Activated T-helper 2 cell treated with anti-CD3 and anti-CD28 coated beads, Interferon-gamma antibody, Interleukin-2, Interleukin-4, amounts not matched to agents 10 μg/mL and 5 μg/mL and 100 μg/mL, durations not matched to agents 14 hours and 24 hours and 36 hours (primary cell): ENCODE data around the gene HS3ST3A1. TPM values are rescaled to one million over a fixed set of nuclear protein-coding genes. Genes with fewer than 3 reads are reported as not detected.
A peak's percentile ranks its signal among the peaks of the same experiment; 100 is the strongest.

Experiments used
- DNase-seq: peaks from one replicate; pipeline ENCODE4 v3.0.0; 2021; ENCODE audit warnings: low spot score
- H3K27ac Mint-ChIP-seq: one replicate; pipeline ENCODE4 v1.8.0; 2021; ENCODE audit warnings: mixed read lengths
- H3K27me3 Mint-ChIP-seq: one replicate; pipeline ENCODE4 v1.8.0; 2021; ENCODE audit warnings: low read depth, mixed read lengths
- H3K36me3 Mint-ChIP-seq: one replicate; pipeline ENCODE4 v1.8.0; 2021; ENCODE audit warnings: low read depth, mixed read lengths
- H3K4me1 Mint-ChIP-seq: one replicate; pipeline ENCODE4 v1.8.0; 2021; ENCODE audit warnings: low read depth, mixed read lengths
- H3K4me3 Mint-ChIP-seq: one replicate; pipeline ENCODE4 v1.8.0; 2021; ENCODE audit warnings: low read depth, mild to moderate bottlenecking, moderate library complexity, mixed read lengths
- H3K9me3 Mint-ChIP-seq: one replicate; pipeline ENCODE4 v1.8.0; 2021; ENCODE audit warnings: mixed read lengths
- intact Hi-C: fragments of 100-400 bp; cut with micrococcal nuclease; formaldehyde crosslinking; loops from one replicate; pipeline ENCODE4 v1.15.1; 2023
- total RNA-seq: library from RNA; stranded (reverse); gene quantifications from 2 replicates; pipeline ENCODE4 v1.2.3, GENCODE V29; 2022

HS3ST3A1 gene
- 1.2 and 2.2 TPM in 2 replicates for total RNA-seq

- H3K27ac Mint-ChIP-seq, result no peak within 1 kb of the TSS
- intact Hi-C loops, result no loop called here
- H3K4me1 Mint-ChIP-seq, result peaks cover 4% of the 10 kb centered on the region
- no peak for DNase-seq
- peak within 1 kb of the TSS; percentile 66 for H3K4me3 Mint-ChIP-seq
- H3K36me3 Mint-ChIP-seq, result no peaks in the 10 kb centered on the region
- peaks cover 58% of the 10 kb centered on the region for H3K27me3 Mint-ChIP-seq
- no peaks in the 10 kb centered on the region for H3K9me3 Mint-ChIP-seq
Observed at GRCh38 chr17:13601776-13602551, at the start of gene HS3ST3A1. Gene HS3ST3A1 (minus strand): TSS chr17:13601929. CDS start chr17:13601129, 800 bp downstream.

- Mint-ChIP-seq H3K27me3 (no peaks in the 10 kb centered on the region), H3K4me1 (no peaks in the 10 kb centered on the region), H3K4me3 (no peak overlapping the region), H3K9me3 (no peaks in the 10 kb centered on the region), H3K36me3 (no peaks in the 10 kb centered on the region), H3K27ac (no peak overlapping the region)
- DNase-seq, result no peak
- intact Hi-C loops, result no loop called here
Observed at GRCh38 chr17:13650096-13650675, 48.5 kb upstream of the HS3ST3A1 start.

GRCh38 chr17:13647543-13648021 is 45.9 kb upstream of the HS3ST3A1 start:
- DNase-seq, result no peak
- Mint-ChIP-seq H3K27ac (no peak overlapping the region), H3K4me1 (no peaks in the 10 kb centered on the region), H3K27me3 (no peaks in the 10 kb centered on the region), H3K36me3 (no peaks in the 10 kb centered on the region), H3K4me3 (no peak overlapping the region), H3K9me3 (no peaks in the 10 kb centered on the region)
- intact Hi-C loops, result no loop called here

DNA sequence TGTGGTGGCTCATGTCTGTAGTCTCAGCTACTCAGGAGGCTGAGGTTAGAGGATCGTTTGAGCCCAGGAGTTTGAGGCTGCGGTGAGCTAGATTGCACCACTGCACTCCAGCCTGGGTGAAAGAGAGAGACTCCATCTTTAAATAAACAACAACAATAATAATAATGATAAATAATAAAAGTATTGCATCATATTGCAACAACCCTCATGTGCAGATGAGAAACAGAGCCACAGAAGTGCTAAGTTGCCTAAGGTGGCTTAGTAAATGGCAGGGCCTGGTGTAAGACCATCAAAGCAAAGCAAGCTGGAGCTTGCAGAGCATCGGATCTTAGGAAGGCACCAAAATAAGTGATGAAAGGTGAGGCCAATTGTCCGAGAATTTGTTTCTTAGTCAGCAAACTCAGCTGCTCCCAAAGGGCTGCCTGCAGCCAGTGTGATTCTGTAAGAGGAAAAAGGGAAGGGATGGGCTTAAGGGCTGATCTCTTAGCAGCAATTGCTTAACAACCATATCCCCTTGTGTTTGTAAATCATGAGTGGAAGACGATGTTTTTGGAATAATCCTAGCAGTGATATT is 45.3 kb upstream of the HS3ST3A1 start:
- Mint-ChIP-seq H3K27me3 (no peaks in the 10 kb centered on the region), H3K4me3 (no peak overlapping the region), H3K36me3 (no peaks in the 10 kb centered on the region), H3K9me3 (no peaks in the 10 kb centered on the region), H3K4me1 (no peaks in the 10 kb centered on the region), H3K27ac (no peak overlapping the region)
- intact Hi-C loops, result no loop called here
- no peak for DNase-seq

GRCh38 chr17:13646411-13646810 is 44.7 kb upstream of the HS3ST3A1 start:
- intact Hi-C loops, result no loop called here
- Mint-ChIP-seq H3K4me1 (no peaks in the 10 kb centered on the region), H3K27me3 (no peaks in the 10 kb centered on the region), H3K4me3 (no peak overlapping the region), H3K36me3 (no peaks in the 10 kb centered on the region), H3K27ac (no peak overlapping the region), H3K9me3 (no peaks in the 10 kb centered on the region)
- no peak for DNase-seq

DNA sequence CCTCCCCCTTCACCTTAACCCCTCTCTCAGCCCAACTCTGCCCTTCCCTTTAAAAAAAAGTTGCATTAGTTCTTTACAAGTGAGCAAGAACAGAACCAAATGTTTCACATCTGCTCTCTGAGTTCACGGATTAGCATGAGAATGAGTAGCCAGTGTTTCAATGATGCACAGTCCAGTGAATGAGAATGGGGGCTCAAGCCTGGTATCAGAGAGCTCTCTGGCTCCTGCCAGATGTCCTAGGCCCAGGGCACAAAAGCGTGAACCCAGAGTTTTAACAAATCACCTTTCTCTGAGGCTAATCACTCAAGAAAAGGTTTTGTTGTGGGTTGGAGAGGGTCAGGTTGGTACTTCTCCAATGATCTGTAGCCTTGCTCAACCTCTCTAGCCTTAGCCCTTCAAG is 41.5 kb upstream of the HS3ST3A1 start:
- peaks cover 2% of the 10 kb centered on the region for H3K27me3 Mint-ChIP-seq
- DNase-seq, result no peak
- intact Hi-C loops, result no loop called here
- no peak overlapping the region for H3K4me3 Mint-ChIP-seq
- H3K4me1 Mint-ChIP-seq, result no peaks in the 10 kb centered on the region
- H3K27ac Mint-ChIP-seq, result no peak overlapping the region
- H3K9me3 Mint-ChIP-seq, result no peaks in the 10 kb centered on the region
- H3K36me3 Mint-ChIP-seq, result no peaks in the 10 kb centered on the region

DNA sequence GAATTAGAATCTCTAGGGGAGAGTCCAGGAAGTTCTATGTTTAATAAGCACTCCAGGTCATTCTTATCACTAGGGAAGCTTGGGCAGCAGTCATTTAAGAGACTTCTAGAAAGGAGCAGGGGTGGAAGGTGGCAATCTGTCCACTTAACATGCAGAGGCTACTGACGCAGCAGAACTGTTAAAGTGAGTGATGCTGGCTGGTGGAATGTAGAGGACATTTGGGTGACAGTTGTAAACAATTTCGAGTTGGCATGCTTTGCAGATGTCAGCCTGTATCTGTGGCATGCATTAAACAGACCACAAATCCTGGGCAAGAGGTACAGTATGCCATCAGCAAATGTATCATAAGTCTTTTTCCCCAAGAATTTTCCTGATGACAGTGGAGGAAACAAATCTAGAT is 40.5 kb upstream of the HS3ST3A1 start:
- no peaks in the 10 kb centered on the region for H3K36me3 Mint-ChIP-seq
- H3K27me3 Mint-ChIP-seq, result peaks cover 2% of the 10 kb centered on the region
- intact Hi-C loops, result no loop called here

DNA sequence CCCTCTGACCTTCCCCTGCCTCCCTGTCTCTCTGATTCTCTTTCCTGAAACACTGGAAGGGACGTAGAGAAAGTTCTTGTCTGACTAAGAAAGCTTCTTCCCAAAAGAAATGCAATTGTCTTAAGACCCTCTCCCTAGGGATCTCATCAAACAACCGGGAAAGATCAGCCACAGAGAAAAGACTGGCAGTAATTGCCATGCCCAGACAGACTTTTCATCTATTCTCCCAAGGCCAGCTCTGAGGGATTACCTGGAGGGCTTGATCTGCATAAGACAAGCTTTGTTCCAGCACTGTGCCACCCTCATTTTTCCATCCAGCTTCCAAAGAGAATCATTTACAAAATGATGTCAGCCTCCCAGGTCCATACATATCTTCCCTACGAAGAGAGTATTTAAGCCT is 38.8 kb upstream of the HS3ST3A1 start:
- Mint-ChIP-seq H3K4me1 (no peaks in the 10 kb centered on the region), H3K4me3 (no peak overlapping the region), H3K27ac (no peak overlapping the region), H3K27me3 (peaks cover 2% of the 10 kb centered on the region), H3K36me3 (no peaks in the 10 kb centered on the region), H3K9me3 (no peaks in the 10 kb centered on the region)
- DNase-seq, result no peak
- intact Hi-C loops, result no loop called here

More for the DNA sequence above, 40.5 kb upstream of the HS3ST3A1 start:
- Mint-ChIP-seq H3K4me3 (no peak overlapping the region), H3K27ac (no peak overlapping the region), H3K4me1 (no peaks in the 10 kb centered on the region), H3K9me3 (no peaks in the 10 kb centered on the region)
- no peak for DNase-seq

GRCh38 chr17:13638855-13639458 is 37.2 kb upstream of the HS3ST3A1 start:
- Mint-ChIP-seq H3K36me3 (no peaks in the 10 kb centered on the region), H3K9me3 (no peaks in the 10 kb centered on the region), H3K27me3 (peaks cover 2% of the 10 kb centered on the region), H3K27ac (no peak overlapping the region), H3K4me3 (no peak overlapping the region), H3K4me1 (no peaks in the 10 kb centered on the region)
- intact Hi-C loops, result no loop called here
- DNase-seq, result no peak

DNA sequence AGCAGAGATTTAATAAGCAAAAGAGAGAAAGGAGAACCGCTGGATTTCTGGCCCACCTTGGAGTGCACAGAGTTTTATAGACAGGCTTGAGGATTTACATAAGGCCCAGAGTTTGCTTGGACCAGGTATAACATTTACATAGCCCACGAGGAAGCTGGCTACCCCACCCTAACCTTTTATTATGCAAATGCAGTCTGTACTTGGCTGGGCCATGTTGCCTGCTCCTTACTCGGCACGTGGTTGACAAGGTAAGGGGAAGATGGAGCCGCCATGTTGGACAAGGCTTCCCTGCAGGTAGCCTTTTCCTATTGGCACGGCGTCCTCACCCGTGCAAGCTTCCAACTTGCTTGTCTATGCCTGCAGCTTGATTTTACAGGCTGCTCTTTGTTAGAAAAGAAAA is 35.2 kb upstream of the HS3ST3A1 start:
- H3K27ac Mint-ChIP-seq, result no peak overlapping the region
- H3K9me3 Mint-ChIP-seq, result no peaks in the 10 kb centered on the region
- H3K4me3 Mint-ChIP-seq, result no peak overlapping the region
- intact Hi-C loops, result no loop called here
- H3K27me3 Mint-ChIP-seq, result peaks cover 2% of the 10 kb centered on the region
- H3K36me3 Mint-ChIP-seq, result no peaks in the 10 kb centered on the region
- DNase-seq, result no peak
- no peaks in the 10 kb centered on the region for H3K4me1 Mint-ChIP-seq

DNA sequence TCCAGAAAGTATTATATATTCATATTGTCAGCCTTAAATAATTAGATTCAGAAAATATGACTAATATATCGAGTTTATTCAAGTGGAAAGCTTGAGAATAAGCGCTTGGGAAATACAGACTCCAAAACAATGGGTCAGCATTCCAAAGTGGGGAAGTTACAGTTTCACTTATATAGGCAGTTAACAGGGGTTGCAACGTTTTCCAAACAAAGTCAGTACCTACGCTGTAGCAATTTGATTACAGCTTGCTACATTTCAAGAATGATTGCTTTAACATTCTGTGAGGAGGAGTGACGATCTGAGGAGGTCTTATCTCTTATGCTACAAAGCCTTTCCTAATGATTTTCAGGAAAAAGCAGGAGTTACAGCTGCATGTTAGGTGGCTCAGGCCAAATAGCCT is 34.2 kb upstream of the HS3ST3A1 start:
- DNase-seq, result no peak
- H3K9me3 Mint-ChIP-seq, result no peaks in the 10 kb centered on the region
- peaks cover 2% of the 10 kb centered on the region for H3K27me3 Mint-ChIP-seq
- intact Hi-C loops, result no loop called here
- H3K4me1 Mint-ChIP-seq, result no peaks in the 10 kb centered on the region
- no peak overlapping the region for H3K4me3 Mint-ChIP-seq
- no peaks in the 10 kb centered on the region for H3K36me3 Mint-ChIP-seq
- no peak overlapping the region for H3K27ac Mint-ChIP-seq

DNA sequence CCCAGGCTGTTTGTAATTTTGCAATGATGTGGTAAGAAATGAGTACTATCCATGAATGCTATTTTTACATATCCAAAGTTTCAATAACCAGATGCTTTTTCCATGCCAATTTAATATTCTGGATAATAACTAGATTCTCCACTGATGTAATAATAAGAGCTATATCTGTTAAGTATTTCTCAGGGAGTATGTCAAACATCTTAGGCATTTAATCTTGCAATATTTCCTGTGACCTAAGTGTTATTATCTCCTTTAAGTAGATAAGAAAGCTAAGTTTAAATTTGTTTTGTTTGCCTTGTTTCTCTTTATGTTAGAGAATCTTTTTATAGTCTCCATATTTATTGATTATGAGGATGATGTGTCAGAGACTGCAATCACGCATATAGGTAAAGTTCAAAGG is 32.3 kb upstream of the HS3ST3A1 start:
- Mint-ChIP-seq H3K4me3 (no peak overlapping the region), H3K9me3 (no peaks in the 10 kb centered on the region)
- no peak for DNase-seq

GRCh38 chr17:13631529-13631928 is 29.8 kb upstream of the HS3ST3A1 start:
- no peaks in the 10 kb centered on the region for H3K4me1 Mint-ChIP-seq
- H3K4me3 Mint-ChIP-seq, result no peak overlapping the region
- H3K36me3 Mint-ChIP-seq, result no peaks in the 10 kb centered on the region
- H3K27me3 Mint-ChIP-seq, result no peaks in the 10 kb centered on the region
- intact Hi-C loops, result no loop called here
- no peak overlapping the region for H3K27ac Mint-ChIP-seq
- no peak for DNase-seq
- H3K9me3 Mint-ChIP-seq, result no peaks in the 10 kb centered on the region

More for the DNA sequence above, 32.3 kb upstream of the HS3ST3A1 start:
- Mint-ChIP-seq H3K27me3 (no peaks in the 10 kb centered on the region), H3K27ac (no peak overlapping the region), H3K36me3 (no peaks in the 10 kb centered on the region), H3K4me1 (no peaks in the 10 kb centered on the region)
- intact Hi-C loops, result no loop called here
